Common myeloid progenitor, CD34-positive (primary cell): ENCODE measurements around the gene RERE.
A peak's percentile ranks its signal among the peaks of the same experiment; 100 is the strongest.

Experiments
- CTCF ChIA-PET: fragments of 350-600 bp; sonication (Branson Sonifier 250); formaldehyde crosslinking; loops from one replicate; lab custom pipeline; 2021; ENCODE audit warnings: antibody characterized with exemption; lab: Charles Lee
- POLR2A ChIA-PET: fragments of 350-600 bp; sonication (Branson Sonifier 250); formaldehyde crosslinking; loops from one replicate; lab custom pipeline; 2021; ENCODE audit warnings: antibody characterized with exemption; lab: Charles Lee
- DNase-seq, 3 donors: peaks; one replicate each; pipeline versions ENCODE4 v3.0.0 to v3.0.0-alpha.2; 2013
- H3K27ac ChIP-seq, 2 experiments: 1 replicate in 1 of 2; 2 replicates in 1 of 2; pipeline ENCODE4 v1.7.0; 2013; ENCODE audit warnings: inconsistent platforms in 2 of 2, low read length in 2 of 2, mild to moderate bottlenecking in 2 of 2, low read depth in 1 of 2, moderate library complexity in 1 of 2; ENCODE audit not compliant: severe bottlenecking in 2 of 2, insufficient read depth in 1 of 2, poor library complexity in 1 of 2
- H3K27me3 ChIP-seq, 5 experiments: replicated peaks in 2 of 5; 1 replicate in 3 of 5; 2 replicates in 2 of 5; pipeline versions ENCODE4 v1.6.1 to v1.7.0; 2013; ENCODE audit warnings: low read length in 4 of 5, mild to moderate bottlenecking in 2 of 5, moderate library complexity in 2 of 5, inconsistent platforms in 1 of 5; ENCODE audit not compliant: insufficient read depth in 5 of 5, control insufficient read depth in 4 of 5
- H3K36me3 ChIP-seq, 4 experiments: 1 replicate in 2 of 4; 2 replicates in 2 of 4; pipeline versions ENCODE4 v1.6.1 to v1.7.0; 2013; ENCODE audit warnings: low read length in 3 of 4, control low read depth in 1 of 4, mild to moderate bottlenecking in 1 of 4; ENCODE audit not compliant: control insufficient read depth in 4 of 4, insufficient read depth in 4 of 4
- H3K4me1 ChIP-seq, 4 experiments: 1 replicate in 3 of 4; 2 replicates in 1 of 4; pipeline versions ENCODE4 v1.6.1 to v1.7.1; 2013; ENCODE audit warnings: low read length in 3 of 4, mild to moderate bottlenecking in 3 of 4, control low read depth in 1 of 4, inconsistent platforms in 1 of 4, moderate library complexity in 1 of 4; ENCODE audit not compliant: control insufficient read depth in 4 of 4, insufficient read depth in 4 of 4; ENCODE audit errors: control extremely low read depth in 1 of 4
- H3K4me3 ChIP-seq, 7 experiments: 1 replicate in 4 of 7; 2 replicates in 3 of 7; pipeline versions ENCODE4 v1.5.1 to v1.7.0; 2013; ENCODE audit warnings: mild to moderate bottlenecking in 7 of 7, low read length in 6 of 7, moderate library complexity in 6 of 7, inconsistent platforms in 2 of 7, low read depth in 2 of 7, control low read depth in 1 of 7; ENCODE audit not compliant: insufficient read depth in 4 of 7, control insufficient read depth in 1 of 7; ENCODE audit errors: extremely low read depth in 1 of 7
- H3K9me3 ChIP-seq, 5 experiments: 1 replicate in 4 of 5; 2 replicates in 1 of 5; pipeline versions ENCODE4 v1.6.1 to v1.7.1; 2013; ENCODE audit warnings: low read length in 4 of 5, mild to moderate bottlenecking in 2 of 5, inconsistent platforms in 1 of 5, low read depth in 1 of 5, moderate library complexity in 1 of 5; ENCODE audit not compliant: control insufficient read depth in 4 of 5, insufficient read depth in 2 of 5; ENCODE audit errors: control extremely low read depth in 1 of 5
- whole genome bisulfite sequencing: methylation state at CpG from one replicate; pipeline ENCODE4 v1.1.5; 2013; ENCODE audit not compliant: insufficient coverage; 5-methylcytosine and 5-hydroxymethylcytosine counted together

RERE gene

DNA sequence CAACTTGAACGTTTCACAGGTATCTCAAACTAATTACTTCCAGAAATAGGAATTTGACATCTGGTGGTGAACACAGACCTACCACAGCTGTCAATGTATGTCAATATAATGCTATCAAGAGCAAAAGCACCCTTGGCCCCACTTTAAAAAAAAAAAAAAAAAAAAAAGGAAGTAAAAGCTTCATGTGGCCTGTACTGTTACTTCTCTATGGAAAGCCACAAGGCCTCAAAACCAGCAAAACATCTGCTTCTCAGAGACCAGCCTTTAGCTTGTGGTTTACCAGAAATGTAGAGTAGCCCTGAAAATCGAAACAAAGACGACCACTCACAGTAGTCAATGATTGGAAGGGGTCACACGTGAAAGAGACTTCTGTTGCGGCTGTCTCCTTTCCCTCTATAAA lies 389.9 kb downstream of the RERE start:
- Histone ChIP-seq H3K4me3 (peak overlapping the region in 5 of 7 experiments; percentile 4 to 61 (median 43)), H3K27me3 (no peaks in the 10 kb centered on the region), H3K4me1 (peaks cover 52 to 92% (median 88%) of the 10 kb centered on the region in 4 experiments), H3K36me3 (no peaks in the 10 kb centered on the region), H3K27ac (peak overlapping the region; percentile 40 to 67), H3K9me3 (no peaks in the 10 kb centered on the region)
- POLR2A ChIA-PET, result interaction anchor here (1.6 kb wide), 1 partner anchor 33 kb away, joined by 4 read pairs; no protein-coding TSS in a partner anchor
- CTCF ChIA-PET, result interaction anchor here (0.9 to 2.3 kb wide), 4 partner anchors 13 to 36 kb away, joined by 3 to 8 read pairs (median 4); no protein-coding TSS in a partner anchor
- WGBS, result 0% methylated on average over 3 of the region's 5 CpGs
- DNase-seq, result peak; percentile 95 to 99 (median 98)

DNA sequence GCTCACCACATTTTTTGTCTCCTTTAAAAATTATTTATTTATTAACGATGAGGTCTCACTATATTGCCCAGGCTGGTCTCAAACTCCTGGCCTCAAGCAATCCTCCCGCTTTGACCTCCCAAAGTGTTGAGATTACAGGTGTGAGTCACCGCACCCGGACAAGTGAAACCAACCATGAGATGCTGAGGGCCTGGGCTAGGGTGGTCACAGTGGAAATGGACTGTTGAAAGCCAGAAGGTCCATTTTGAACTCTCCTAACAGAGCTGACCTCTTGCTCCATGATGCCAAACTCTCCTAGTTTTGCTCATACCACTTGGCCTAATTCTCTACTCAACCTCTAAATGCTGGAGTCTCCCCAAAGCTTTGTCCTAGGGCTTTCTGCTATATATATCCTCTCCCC lies 390.4 kb downstream of the RERE start:
- no peak for DNase-seq
- CTCF ChIA-PET, result interaction anchor here (0.9 to 2.3 kb wide), 3 partner anchors 13 to 36 kb away, joined by 3 to 8 read pairs (median 4); no protein-coding TSS in a partner anchor
- WGBS, result 100% methylated on average over 2 of the region's 4 CpGs

DNA sequence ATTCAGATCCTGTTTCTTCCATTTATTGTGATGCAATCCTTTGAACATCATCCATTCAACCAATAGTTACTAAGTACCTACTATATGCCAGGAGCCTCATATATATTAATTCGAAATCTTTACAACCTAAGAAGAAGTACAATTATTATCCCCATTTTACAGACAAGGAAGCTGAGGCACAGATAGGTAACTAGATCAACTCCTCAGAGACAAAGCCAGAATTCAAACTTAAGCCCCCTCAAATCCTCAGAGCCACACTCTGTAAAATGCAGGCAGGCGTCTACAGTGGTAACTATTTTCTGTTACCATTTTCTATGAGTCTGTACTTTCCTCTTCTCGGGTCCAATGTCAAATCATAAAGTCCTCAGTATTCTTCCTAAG lies 391.7 kb downstream of the RERE start:
- ChIA-PET POLR2A (no interaction called here), CTCF (interaction anchor here (1.7 kb wide), 1 partner anchor 16 kb away, joined by 6 read pairs; no protein-coding TSS in a partner anchor)
- no peak for DNase-seq
- H3K36me3 ChIP-seq, result peaks cover 0 to 4% (median 0%) of the 10 kb centered on the region in 4 experiments
- no peak overlapping the region for H3K4me3 ChIP-seq
- H3K27ac ChIP-seq, result no peak overlapping the region
- peaks cover 61 to 93% (median 86%) of the 10 kb centered on the region in 4 experiments for H3K4me1 ChIP-seq
- no peaks in the 10 kb centered on the region for H3K9me3 ChIP-seq
- H3K27me3 ChIP-seq, result no peaks in the 10 kb centered on the region
- 91% methylated on average over 2 of the region's 3 CpGs for WGBS

More for the DNA sequence above, 390.4 kb downstream of the RERE start:
- Histone ChIP-seq H3K36me3 (no peaks in the 10 kb centered on the region), H3K4me1 (peaks cover 56 to 93% (median 90%) of the 10 kb centered on the region in 4 experiments), H3K27ac (peak overlapping the region in 1 of 2 experiments; percentile 67), H3K27me3 (no peaks in the 10 kb centered on the region), H3K9me3 (no peaks in the 10 kb centered on the region), H3K4me3 (peak overlapping the region in 3 of 7 experiments; percentile 43 to 46 (median 43))
- POLR2A ChIA-PET, result no interaction called here

DNA sequence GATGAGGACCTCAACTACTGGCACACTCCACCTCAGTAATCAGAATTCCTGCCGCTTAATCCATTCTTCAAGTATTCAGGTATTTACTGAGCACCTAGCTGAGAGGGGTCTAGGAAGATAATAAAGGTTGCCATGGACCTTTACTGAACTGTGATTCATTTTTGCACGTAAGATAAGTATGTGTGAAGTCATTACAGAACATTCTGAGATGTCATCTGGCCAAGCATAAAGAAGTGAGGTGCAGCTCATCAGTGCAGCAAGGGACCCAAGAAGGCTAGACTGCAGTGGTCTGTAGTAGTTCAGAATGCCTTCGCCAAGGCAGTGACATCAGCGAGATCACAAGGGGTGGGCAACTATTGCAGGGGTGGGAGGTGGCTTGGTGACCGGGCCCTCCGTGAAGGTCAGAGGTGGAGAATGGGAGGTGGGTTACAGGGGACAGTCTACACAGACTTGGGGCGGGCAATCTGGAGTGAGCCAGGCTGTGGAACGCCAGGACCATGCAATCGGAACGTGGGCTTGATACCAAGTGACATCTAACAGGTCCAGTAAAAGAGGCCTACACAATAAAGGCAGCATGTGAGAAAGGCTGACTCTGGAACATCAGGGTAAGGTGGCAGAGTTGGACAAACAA lies 392.2 kb downstream of the RERE start:
- Histone ChIP-seq H3K9me3 (no peaks in the 10 kb centered on the region), H3K36me3 (peaks cover 0 to 7% (median 4%) of the 10 kb centered on the region in 4 experiments), H3K4me1 (peaks cover 61 to 93% (median 85%) of the 10 kb centered on the region in 4 experiments), H3K4me3 (peak overlapping the region in 3 of 7 experiments; percentile 10 to 94 (median 16)), H3K27ac (no peak overlapping the region), H3K27me3 (no peaks in the 10 kb centered on the region)
- ChIA-PET CTCF (interaction anchor here (0.6 to 1.7 kb wide), 3 partner anchors 10 to 35 kb away, joined by 3 to 6 read pairs (median 4); no protein-coding TSS in a partner anchor), POLR2A (no interaction called here)
- WGBS, result 97% methylated on average over 7 of the region's 10 CpGs
- DNase-seq, result no peak

DNA sequence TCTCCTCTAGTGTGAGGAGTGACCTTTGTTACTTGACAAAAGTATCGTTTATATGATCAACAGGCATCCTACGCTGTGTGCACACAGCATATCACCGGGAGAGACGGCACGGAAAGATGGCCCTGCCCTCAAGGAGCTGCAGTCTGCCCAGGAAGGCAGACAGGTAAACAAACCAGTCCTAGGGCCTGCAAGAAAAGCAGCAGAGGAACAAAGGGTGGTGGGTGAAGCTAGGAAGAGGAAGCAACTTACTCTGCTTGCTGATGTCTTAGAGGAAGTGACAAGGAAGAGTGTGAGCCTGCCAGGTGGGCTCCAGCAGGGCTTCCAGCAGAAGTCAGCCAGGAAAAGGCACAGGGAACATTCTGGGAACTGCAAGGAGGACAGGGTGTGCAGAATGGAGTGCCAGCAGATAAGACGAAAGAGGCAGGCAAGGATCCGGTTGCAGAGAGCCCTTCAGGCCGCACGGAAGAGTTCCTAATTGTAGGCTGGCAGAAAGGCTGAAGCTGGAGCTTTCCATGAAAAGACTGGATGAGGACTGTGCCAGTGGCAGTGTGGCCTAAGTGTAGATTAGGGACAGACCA lies 392.8 kb downstream of the RERE start:
- CTCF ChIA-PET, result interaction anchor here (0.6 to 1.7 kb wide), 4 partner anchors 10 to 36 kb away, joined by 3 to 6 read pairs (median 4); no protein-coding TSS in a partner anchor
- H3K27ac ChIP-seq, result peak overlapping the region in 1 of 2 experiments; percentile 76
- peaks cover 5 to 12% (median 10%) of the 10 kb centered on the region in 4 experiments for H3K36me3 ChIP-seq
- H3K9me3 ChIP-seq, result no peaks in the 10 kb centered on the region
- POLR2A ChIA-PET, result interaction anchor here (0.6 to 1.1 kb wide), 3 partner anchors 110 to 1301 kb away, joined by 3 to 4 read pairs (median 3); no protein-coding TSS in a partner anchor
- 64% methylated on average over 9 of the region's 9 CpGs for WGBS
- no peaks in the 10 kb centered on the region for H3K27me3 ChIP-seq
- H3K4me1 ChIP-seq, result peaks cover 59 to 90% (median 82%) of the 10 kb centered on the region in 4 experiments
- peak overlapping the region in 6 of 7 experiments; percentile 37 to 94 (median 66) for H3K4me3 ChIP-seq
- peak; percentile 66 to 92 (median 85) for DNase-seq

DNA sequence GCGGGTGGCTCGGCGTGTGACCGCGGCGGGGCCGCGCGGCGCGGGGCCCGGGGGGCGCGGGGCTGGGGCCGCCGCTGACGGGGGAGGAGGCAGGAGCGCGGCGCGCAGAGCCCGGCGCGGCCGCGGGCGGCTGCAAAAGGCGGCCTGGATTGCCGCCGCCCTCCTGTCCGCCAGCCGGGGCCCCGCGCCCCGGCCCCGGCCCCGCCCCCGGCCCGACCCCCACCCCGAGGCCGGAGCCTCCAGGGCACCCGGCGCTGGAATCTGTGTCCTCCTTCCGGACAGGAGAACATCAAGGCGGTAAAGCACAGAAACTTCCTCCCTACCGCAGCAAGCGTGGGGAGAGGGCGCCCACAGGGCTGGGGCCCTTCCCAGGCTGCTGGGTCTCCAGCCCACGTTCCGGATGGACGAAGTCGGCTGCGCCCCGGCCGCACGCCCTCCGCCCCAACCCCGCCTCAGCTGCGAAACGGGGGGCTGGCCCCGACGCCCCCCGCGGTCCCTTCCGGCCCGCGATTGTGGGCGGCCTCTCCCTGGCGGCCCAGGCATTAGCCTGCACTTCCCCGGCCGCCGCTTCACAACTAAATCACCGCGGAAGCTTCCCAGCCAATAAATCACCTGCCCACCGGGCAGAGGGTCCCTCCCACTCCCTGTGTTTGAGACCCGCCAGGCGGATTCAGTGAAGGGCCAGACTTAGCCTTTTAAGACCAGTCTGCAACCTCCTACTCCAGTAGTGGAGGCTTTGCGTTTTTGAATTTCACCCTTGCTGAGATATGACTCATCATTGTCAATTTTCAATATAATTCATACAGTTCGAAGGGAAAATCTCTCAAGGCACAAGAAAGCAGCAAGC lies 393.5 kb downstream of the RERE start:
- H3K4me1 ChIP-seq, result peaks cover 55 to 86% (median 75%) of the 10 kb centered on the region in 4 experiments

More for the DNA sequence above, 393.5 kb downstream of the RERE start:
- ChIA-PET POLR2A (interaction anchor here (0.6 to 1.1 kb wide), 3 partner anchors 110 to 1301 kb away, joined by 3 to 4 read pairs (median 3); no protein-coding TSS in a partner anchor), CTCF (interaction anchor here (0.8 to 1.3 kb wide), 2 partner anchors 9 to 12 kb away, joined by 3 to 4 read pairs; no protein-coding TSS in a partner anchor)
- whole genome bisulfite sequencing, result under 1% methylated on average over 20 of the region's 79 CpGs
- peak overlapping the region; percentile 74 to 95 (median 91) for H3K4me3 ChIP-seq
- peak; percentile 79 to 90 (median 82) for DNase-seq
- peak overlapping the region in 1 of 2 experiments; percentile 84 for H3K27ac ChIP-seq
- no peaks in the 10 kb centered on the region for H3K9me3 ChIP-seq
- peaks cover 9 to 19% (median 11%) of the 10 kb centered on the region in 4 experiments for H3K36me3 ChIP-seq
- H3K27me3 ChIP-seq, result no peaks in the 10 kb centered on the region
